SJCRH30 (cell line): ENCODE results near the gene RASL12. TPM values are rescaled to one million over a fixed set of nuclear protein-coding genes. Genes with fewer than 3 reads are reported as not detected.
"Not testable (repeated sequence)": the region's sequence is repeated elsewhere in the genome, so short reads cannot be mapped to it uniquely, and the experiment has no call there.

Source experiments
- DNase-seq, 2 experiments: peaks; one replicate each; pipeline ENCODE4 v3.0.0-alpha.2; 2015 to 2020
- H3K27ac ChIP-seq: fragments of 250-450 bp; sonication (Bioruptor Pico); 2 replicates; pipeline ENCODE4 v1.5.1; 2020; ENCODE audit warnings: mild to moderate bottlenecking, moderate library complexity
- H3K27me3 ChIP-seq: fragments of 250-450 bp; sonication (Bioruptor Pico); 2 replicates; pipeline ENCODE4 v1.5.1; 2020; ENCODE audit warnings: mild to moderate bottlenecking, moderate library complexity
- H3K36me3 ChIP-seq: fragments of 250-450 bp; sonication (Bioruptor Pico); 2 replicates; pipeline ENCODE4 v1.5.1; 2020; ENCODE audit warnings: mild to moderate bottlenecking, moderate library complexity
- H3K4me1 ChIP-seq: fragments of 250-450 bp; sonication (Bioruptor Pico); 2 replicates; pipeline ENCODE4 v1.5.1; 2020; ENCODE audit warnings: mild to moderate bottlenecking, moderate library complexity
- H3K4me3 ChIP-seq: fragments of 250-450 bp; sonication (Bioruptor Pico); 2 replicates; pipeline ENCODE4 v1.5.1; 2020; ENCODE audit warnings: mild to moderate bottlenecking, moderate library complexity
- H3K9me3 ChIP-seq: fragments of 250-450 bp; sonication (Bioruptor Pico); replicated peaks from 2 replicates; pipeline ENCODE4 v1.5.1; 2020; ENCODE audit warnings: mild to moderate bottlenecking, moderate library complexity
- total RNA-seq: library from RNA; depleted of rRNA; stranded (reverse); fragments of >200 nt; shearing (Covaris generic); gene quantifications from 2 replicates; pipeline ENCODE4 v1.2.3, GENCODE V29; 2014; rRNA removed

Gene RASL12
- 0.08 TPM in 1 of 2 replicates, not detected in the other for total RNA-seq

DNA sequence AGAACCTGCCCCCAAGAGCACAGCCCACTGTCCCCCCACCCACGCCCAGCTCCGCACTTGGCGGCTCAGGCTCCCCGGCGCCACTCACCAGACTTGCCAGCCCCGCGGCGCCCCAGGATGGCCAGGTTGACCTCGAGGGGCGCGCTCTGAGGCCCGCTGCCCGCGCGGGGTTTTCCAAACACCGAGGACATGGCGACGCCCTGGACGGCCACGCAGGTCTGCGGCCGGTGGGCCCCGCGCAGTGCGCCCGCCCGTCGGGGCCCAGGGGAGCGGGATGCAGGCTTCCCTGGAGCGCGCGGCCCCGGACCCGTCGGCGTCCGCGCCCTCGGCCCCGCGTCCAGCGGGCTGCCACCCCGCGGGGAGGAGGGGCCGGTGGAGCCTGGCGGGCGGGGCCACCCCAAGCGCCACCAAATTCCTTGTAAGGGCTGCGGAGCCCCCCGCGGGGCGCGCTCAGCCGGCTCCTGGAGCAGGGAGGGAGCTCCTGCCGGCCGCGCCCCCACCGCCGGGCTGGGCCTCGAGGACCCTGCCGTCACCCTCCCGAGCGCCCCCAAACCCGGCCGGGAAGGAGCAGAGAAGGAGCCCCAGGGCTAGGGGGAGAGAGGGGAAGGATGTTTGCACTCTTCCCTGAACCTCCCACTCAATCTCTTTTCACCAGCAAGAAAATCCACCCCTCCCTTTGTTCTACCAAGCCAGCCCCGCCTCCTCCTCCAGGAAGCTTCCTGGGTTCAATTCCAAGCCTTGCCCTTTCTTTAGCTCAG is at the start of gene RASL12:
TSS of gene RASL12 (minus strand) at position 347 of the 758 bp plus-strand sequence. CDS start at position 191, 156 bp downstream.
- Histone ChIP-seq H3K36me3 (no peaks in the 10 kb centered on the region), H3K27ac (peak within 1 kb of the TSS; percentile 21; the same call in 1 of the 2 replicates), H3K4me1 (peaks cover 10% of the 10 kb centered on the region; the same call in 1 of the 2 replicates), H3K9me3 (no peaks in the 10 kb centered on the region), H3K27me3 (no peaks in the 10 kb centered on the region), H3K4me3 (no peak within 1 kb of the TSS)
- no peak for DNase-seq

- no peak overlapping the region for H3K4me3 ChIP-seq
- peak overlapping the region; percentile 42 for H3K27ac ChIP-seq
- no peaks in the 10 kb centered on the region for H3K9me3 ChIP-seq
- no peaks in the 10 kb centered on the region for H3K27me3 ChIP-seq
- peaks cover 30% of the 10 kb centered on the region for H3K36me3 ChIP-seq
- peaks cover 31% of the 10 kb centered on the region for H3K4me1 ChIP-seq
- DNase-seq = peak; percentile 22 to 76
Observed at GRCh38 chr15:65115542-65115941, 47.8 kb upstream of the RASL12 start.

DNA sequence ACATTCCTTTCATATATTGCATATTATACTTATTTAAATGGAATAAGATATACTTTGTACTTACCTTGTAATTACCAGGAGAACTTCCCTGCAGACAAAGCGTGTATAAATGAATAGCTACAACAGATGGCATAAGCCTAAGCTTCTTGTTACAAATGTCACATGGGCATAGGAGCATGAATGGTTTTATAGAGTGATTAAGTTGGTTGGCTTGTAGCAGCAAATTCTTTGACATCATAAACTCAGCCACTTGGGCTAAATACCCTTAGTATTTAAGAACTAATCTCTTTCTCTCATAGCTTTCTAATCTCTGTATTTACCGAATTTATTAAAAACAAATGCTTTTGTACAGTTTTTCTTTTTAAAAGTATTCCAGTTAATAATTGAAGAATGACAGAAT is 47.3 kb upstream of the RASL12 start, which contains the start of gene UBAP1L:
TSS of gene UBAP1L (minus strand) at position 115 of the 400 bp plus-strand sequence. CDS start 8,985 bp downstream, outside the sequence.
- Histone ChIP-seq H3K4me3 (no peak within 1 kb of the TSS), H3K27me3 (no peaks in the 10 kb centered on the region), H3K27ac (peak within 1 kb of the TSS; percentile 42), H3K9me3 (no peaks in the 10 kb centered on the region), H3K4me1 (peaks cover 32% of the 10 kb centered on the region), H3K36me3 (peaks cover 26% of the 10 kb centered on the region)
- DNase-seq = peak in 1 of 2 experiments; percentile 57

DNA sequence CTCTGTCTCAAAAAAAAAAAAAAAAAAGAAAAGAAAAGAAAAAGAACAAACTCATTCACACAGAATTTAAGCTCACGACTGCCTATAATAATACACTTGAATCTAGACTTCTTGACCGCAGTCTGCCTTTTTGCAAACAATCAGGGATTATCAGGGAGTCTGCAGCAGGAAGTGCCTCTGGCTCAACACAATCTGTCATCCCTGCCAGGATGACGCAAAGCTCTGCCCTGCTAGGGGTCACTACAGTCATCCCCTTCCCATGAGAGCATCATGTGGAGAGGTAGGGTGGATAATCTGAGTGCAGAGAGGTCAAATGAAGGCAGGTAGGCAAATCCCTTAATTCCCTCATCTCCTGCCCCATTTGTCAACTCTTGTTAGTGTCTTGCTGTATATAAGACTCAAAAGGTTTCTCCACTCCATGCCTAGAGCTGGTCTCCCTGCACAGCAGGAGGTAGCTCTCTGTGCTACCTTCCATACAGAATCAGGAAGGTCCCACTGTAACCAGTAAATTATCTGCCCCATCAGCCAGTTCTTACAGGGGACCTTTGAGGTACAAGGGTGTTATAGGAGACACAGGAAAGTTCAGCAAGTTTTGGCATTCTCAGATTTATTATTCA is 43.0 kb upstream of the RASL12 start:
- no peaks in the 10 kb centered on the region for H3K9me3 ChIP-seq
- no peaks in the 10 kb centered on the region; the same call in 1 of the 2 replicates for H3K36me3 ChIP-seq
- peak overlapping the region; percentile 15; the same call in 1 of the 2 replicates for H3K27ac ChIP-seq
- DNase-seq = peak; percentile 72 to 80
- no peak overlapping the region for H3K4me3 ChIP-seq
- H3K27me3 ChIP-seq = no peaks in the 10 kb centered on the region
- peaks cover 26% of the 10 kb centered on the region for H3K4me1 ChIP-seq

- no peak for DNase-seq
- Histone ChIP-seq H3K4me3 (no peak overlapping the region), H3K36me3 (peaks cover 4% of the 10 kb centered on the region; the same call in 1 of the 2 replicates), H3K4me1 (peaks cover 7% of the 10 kb centered on the region), H3K9me3 (no peaks in the 10 kb centered on the region), H3K27me3 (no peaks in the 10 kb centered on the region), H3K27ac (no peak overlapping the region)
Observed at GRCh38 chr15:65106011-65106590, 38.3 kb upstream of the RASL12 start.

- Histone ChIP-seq H3K27ac (no peak overlapping the region), H3K27me3 (no peaks in the 10 kb centered on the region), H3K36me3 (peaks cover 4% of the 10 kb centered on the region; the same call in 1 of the 2 replicates), H3K9me3 (no peaks in the 10 kb centered on the region), H3K4me1 (peaks cover 2% of the 10 kb centered on the region; the same call in 1 of the 2 replicates), H3K4me3 (no peak overlapping the region)
- DNase-seq = no peak
Observed at GRCh38 chr15:65105038-65105437, 37.2 kb upstream of the RASL12 start.

- Histone ChIP-seq H3K4me3 (no peak overlapping the region), H3K9me3 (no peaks in the 10 kb centered on the region), H3K36me3 (peaks cover 11% of the 10 kb centered on the region; the same call in 1 of the 2 replicates), H3K27me3 (no peaks in the 10 kb centered on the region), H3K27ac (no peak overlapping the region), H3K4me1 (no peaks in the 10 kb centered on the region)
- no peak for DNase-seq
Observed at GRCh38 chr15:65102912-65103311, 35.1 kb upstream of the RASL12 start.

DNA sequence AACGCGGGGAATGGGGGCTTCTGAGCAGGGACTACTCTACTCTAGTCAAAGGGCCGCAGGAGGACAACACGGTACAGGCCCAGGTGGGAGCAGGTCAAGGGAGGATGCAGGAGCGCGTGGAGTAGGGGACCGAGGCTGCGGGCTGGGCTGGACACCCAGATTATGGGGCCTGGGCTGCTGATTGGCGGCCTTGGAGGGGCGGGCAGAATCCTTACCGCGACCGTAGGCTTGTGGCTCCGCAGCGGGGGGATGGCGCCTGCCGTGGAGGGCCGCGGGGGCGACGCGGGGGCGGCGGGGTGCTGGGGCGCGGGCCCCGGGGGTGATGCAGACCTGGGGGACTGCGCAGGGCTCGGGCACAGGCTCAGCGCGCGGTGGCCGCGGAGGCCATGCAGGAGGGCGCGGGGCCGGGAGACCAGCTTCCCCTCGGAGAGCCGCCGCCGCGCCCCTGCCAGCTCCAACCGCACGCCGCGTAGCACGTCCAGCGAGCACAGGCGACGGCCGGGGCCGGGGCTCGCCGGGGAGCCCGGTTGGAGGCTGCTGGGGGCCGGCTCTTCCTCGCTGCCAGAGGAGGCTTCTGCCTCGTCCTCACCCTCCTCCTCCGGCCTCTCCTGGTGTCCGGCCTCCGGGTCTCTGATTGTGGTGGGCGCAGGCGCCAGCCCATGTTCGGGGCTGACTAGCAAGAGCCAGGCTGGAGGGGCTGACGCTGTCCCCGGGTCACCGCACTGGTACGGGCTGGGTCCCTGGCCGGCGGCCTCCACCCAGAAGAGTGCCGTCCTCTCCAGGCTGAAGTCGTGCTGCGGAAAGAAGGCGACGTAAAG is 34.3 kb upstream of the RASL12 start:
- Histone ChIP-seq H3K27ac (no peak overlapping the region), H3K36me3 (peaks cover 11% of the 10 kb centered on the region; the same call in 1 of the 2 replicates), H3K4me1 (peaks cover 7% of the 10 kb centered on the region; the same call in 1 of the 2 replicates), H3K27me3 (no peaks in the 10 kb centered on the region), H3K4me3 (no peak overlapping the region), H3K9me3 (no peaks in the 10 kb centered on the region)
- no peak for DNase-seq

- Histone ChIP-seq H3K36me3 (peaks cover 11% of the 10 kb centered on the region; the same call in 1 of the 2 replicates), H3K4me1 (peaks cover 12% of the 10 kb centered on the region), H3K27me3 (no peaks in the 10 kb centered on the region), H3K27ac (no peak overlapping the region), H3K4me3 (no peak overlapping the region), H3K9me3 (no peaks in the 10 kb centered on the region)
- peak; percentile 30 to 51 for DNase-seq
Observed at GRCh38 chr15:65101411-65101890, 33.7 kb upstream of the RASL12 start.

GRCh38 chr15:65100442-65100841 is 32.7 kb upstream of the RASL12 start:
- H3K4me1 ChIP-seq = peaks cover 22% of the 10 kb centered on the region
- H3K9me3 ChIP-seq = no peaks in the 10 kb centered on the region
- H3K27ac ChIP-seq = no peak overlapping the region
- H3K36me3 ChIP-seq = peaks cover 11% of the 10 kb centered on the region; the same call in 1 of the 2 replicates
- H3K27me3 ChIP-seq = no peaks in the 10 kb centered on the region
- no peak overlapping the region for H3K4me3 ChIP-seq
- DNase-seq = no peak

DNA sequence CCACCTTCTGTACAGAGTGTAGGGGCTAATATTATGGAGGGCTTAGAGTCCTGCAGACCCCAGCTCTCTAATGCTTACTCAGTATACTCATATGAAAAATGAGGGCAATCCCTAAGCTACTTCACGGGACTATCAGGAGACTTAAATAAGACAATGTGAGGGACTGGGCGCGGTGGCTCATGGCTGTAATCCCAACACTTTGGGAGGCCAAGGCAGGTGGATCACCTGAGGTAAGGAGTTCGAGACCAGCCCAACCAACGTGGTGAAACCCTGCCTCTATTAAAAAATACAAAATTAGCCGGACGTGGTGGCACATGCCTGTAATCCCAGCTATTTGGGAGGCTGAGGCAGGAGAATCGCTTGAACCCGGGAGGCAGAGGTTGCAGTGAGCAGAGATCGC is 32.0 kb upstream of the RASL12 start:
- not testable (repeated sequence) for H3K27me3 ChIP-seq, H3K27ac ChIP-seq, DNase-seq, H3K4me3 ChIP-seq, H3K9me3 ChIP-seq
- Histone ChIP-seq H3K4me1 (peaks cover 28% of the 10 kb centered on the region), H3K36me3 (peaks cover 11% of the 10 kb centered on the region; the same call in 1 of the 2 replicates)

DNA sequence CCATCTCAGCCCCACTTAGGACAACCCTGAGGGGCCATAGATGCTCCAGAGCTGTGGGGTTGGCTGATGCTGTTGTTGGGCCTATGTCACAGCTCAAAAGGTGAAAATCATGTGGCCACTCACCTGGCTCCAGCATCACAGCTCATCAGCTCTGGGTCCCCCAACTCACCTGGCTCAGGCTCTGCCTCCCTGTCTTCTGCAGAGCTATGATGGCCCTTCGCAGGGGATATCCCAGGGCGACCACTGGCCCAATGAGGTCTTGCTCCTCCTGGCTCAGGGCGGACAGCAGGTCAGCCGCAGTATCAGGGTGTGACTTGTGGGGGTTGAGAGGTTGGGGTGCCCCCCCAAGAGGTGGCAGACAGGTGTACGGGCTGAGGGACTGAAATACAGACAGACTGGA is 31.5 kb upstream of the RASL12 start:
- H3K36me3 ChIP-seq = peaks cover 11% of the 10 kb centered on the region; the same call in 1 of the 2 replicates

DNA sequence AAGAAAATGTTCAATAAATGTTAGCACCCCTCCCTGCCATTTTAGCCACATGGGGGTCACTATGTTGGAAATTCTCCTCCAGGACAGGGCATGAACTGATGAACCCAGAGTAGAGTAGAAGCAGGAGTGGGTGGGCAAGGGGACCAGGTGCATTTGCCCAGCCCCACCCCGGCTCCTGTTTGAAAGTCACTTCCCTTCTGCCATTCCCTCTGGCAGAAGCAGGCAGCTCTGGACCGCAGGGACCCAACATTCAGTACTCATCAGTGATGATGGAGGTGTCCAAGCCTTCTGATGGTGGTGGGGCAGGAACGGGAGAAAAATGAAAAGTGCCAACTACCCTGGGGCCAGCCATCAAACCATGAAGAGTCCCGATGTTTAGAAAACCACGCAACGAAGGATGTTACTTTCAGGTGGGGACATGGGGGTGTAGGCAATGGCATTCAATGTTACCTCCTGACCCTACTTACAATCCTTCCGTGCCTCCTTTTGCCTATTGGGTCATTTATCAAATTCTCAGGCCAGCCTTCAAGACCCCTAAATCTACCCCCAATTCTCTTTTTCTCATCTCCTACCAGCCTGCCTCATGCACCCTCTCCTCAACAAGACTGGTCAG is 30.0 kb upstream of the RASL12 start:
- Histone ChIP-seq H3K9me3 (no peaks in the 10 kb centered on the region), H3K27me3 (no peaks in the 10 kb centered on the region), H3K36me3 (peaks cover 9% of the 10 kb centered on the region; the same call in 1 of the 2 replicates), H3K27ac (no peak overlapping the region), H3K4me3 (no peak overlapping the region), H3K4me1 (peaks cover 29% of the 10 kb centered on the region)
- DNase-seq = no peak

More for the DNA sequence above, 31.5 kb upstream of the RASL12 start:
- Histone ChIP-seq H3K27me3 (no peaks in the 10 kb centered on the region), H3K4me3 (no peak overlapping the region), H3K27ac (no peak overlapping the region), H3K9me3 (no peaks in the 10 kb centered on the region), H3K4me1 (peaks cover 29% of the 10 kb centered on the region)
- DNase-seq = no peak
